ENCODE results near the gene NACC2. TPM values are rescaled to one million over a fixed set of nuclear protein-coding genes. Genes with fewer than 3 reads are reported as not detected.

NACC2 gene
- total and polyA plus RNA-seq, 9 of the 15 experiments (the other 6 are each of a cell fraction or from before 2014, with no cell fraction given): 0.70 to 25.1 (median 5.6) TPM

DNA sequence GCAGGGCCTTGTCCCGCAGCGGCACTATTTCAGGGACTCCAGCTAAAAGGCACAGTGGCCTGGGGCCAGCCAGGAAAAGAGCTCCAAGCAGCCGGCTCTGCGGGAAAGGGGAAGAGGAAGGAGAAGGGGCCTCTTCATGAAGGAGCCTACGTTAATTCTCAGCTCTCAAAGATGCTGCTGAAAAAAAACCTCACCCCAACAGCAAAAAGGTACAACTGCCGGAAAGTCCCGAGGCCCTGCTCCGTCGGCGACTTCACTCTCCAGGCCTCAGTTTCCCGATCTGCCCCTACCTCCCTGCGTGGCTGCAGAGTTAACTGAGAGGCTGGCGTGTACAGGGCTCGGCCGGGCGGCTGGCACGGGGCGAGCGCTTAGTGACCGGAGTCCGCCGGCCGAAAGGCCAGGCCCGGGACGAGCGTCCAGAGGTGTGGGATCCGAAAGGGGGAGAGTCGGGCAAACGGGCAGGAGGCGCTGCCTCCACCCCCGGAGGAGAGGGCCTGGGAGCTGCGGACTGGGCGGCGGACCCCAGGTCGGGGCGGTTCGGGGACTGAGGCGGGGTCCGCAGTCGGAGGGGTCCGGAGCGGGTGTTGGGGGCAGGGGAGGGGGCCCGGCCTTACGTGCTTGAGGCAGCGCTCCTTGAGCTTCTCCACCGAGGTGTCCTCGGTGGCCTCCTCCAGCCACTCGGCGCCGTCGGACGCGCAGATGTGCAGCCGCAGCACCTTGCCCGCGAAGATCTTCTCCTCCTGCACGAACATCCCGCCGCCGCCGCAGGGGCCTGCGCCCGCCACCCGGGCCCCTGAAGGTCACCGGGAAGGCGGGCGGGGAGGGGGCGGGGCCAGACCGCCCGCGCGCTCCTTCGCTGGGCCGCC is 134.4 kb downstream of the NACC2 start (continued):
- TF ChIP-seq, protein P1, sequence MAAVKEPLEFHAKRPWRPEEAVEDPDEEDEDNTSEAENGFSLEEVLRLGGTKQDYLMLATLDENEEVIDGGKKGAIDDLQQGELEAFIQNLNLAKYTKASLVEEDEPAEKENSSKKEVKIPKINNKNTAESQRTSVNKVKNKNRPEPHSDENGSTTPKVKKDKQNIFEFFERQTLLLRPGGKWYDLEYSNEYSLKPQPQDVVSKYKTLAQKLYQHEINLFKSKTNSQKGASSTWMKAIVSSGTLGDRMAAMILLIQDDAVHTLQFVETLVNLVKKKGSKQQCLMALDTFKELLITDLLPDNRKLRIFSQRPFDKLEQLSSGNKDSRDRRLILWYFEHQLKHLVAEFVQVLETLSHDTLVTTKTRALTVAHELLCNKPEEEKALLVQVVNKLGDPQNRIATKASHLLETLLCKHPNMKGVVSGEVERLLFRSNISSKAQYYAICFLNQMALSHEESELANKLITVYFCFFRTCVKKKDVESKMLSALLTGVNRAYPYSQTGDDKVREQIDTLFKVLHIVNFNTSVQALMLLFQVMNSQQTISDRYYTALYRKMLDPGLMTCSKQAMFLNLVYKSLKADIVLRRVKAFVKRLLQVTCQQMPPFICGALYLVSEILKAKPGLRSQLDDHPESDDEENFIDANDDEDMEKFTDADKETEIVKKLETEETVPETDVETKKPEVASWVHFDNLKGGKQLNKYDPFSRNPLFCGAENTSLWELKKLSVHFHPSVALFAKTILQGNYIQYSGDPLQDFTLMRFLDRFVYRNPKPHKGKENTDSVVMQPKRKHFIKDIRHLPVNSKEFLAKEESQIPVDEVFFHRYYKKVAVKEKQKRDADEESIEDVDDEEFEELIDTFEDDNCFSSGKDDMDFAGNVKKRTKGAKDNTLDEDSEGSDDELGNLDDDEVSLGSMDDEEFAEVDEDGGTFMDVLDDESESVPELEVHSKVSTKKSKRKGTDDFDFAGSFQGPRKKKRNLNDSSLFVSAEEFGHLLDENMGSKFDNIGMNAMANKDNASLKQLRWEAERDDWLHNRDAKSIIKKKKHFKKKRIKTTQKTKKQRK (IDR thresholded peaks at IDR 0.05; ENCODE audit: borderline replicate concordance, low read depth, low read length): no peak
- TF ChIP-seq ZNF146 (CRISPR knock-in tag; IDR thresholded peaks at IDR 0.05; ENCODE audit: unreplicated experiment) (no peak), TAL1 (IDR thresholded peaks at IDR 0.05) (no peak), NR1H2 (CRISPR knock-in tag; IDR thresholded peaks at IDR 0.05) (0 out of 2 replicates have a peak, but pooled peaks have one; percentile 71), NR2C2 (CRISPR knock-in tag; IDR thresholded peaks at IDR 0.05) (no peak), NR2C2 (tag; IDR thresholded peaks at IDR 0.05) (no peak), SMAD1 (IDR thresholded peaks at IDR 0.05; ENCODE audit: low read depth, low read length, partially characterized antibody) (no peak), TCFL5 (CRISPR knock-in tag; conservative IDR thresholded peaks at IDR 0.05) (no peak), KHSRP (IDR thresholded peaks at IDR 0.05) (no peak), ZNF232 (CRISPR knock-in tag; IDR thresholded peaks at IDR 0.05) (no peak), NBN (IDR thresholded peaks at IDR 0.05; ENCODE audit: low read depth) (no peak)
- TF ChIP-seq, protein P2, sequence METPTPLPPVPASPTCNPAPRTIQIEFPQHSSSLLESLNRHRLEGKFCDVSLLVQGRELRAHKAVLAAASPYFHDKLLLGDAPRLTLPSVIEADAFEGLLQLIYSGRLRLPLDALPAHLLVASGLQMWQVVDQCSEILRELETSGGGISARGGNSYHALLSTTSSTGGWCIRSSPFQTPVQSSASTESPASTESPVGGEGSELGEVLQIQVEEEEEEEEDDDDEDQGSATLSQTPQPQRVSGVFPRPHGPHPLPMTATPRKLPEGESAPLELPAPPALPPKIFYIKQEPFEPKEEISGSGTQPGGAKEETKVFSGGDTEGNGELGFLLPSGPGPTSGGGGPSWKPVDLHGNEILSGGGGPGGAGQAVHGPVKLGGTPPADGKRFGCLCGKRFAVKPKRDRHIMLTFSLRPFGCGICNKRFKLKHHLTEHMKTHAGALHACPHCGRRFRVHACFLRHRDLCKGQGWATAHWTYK (CRISPR knock-in tag; IDR thresholded peaks at IDR 0.05): no peak
- TF ChIP-seq, protein P3, sequence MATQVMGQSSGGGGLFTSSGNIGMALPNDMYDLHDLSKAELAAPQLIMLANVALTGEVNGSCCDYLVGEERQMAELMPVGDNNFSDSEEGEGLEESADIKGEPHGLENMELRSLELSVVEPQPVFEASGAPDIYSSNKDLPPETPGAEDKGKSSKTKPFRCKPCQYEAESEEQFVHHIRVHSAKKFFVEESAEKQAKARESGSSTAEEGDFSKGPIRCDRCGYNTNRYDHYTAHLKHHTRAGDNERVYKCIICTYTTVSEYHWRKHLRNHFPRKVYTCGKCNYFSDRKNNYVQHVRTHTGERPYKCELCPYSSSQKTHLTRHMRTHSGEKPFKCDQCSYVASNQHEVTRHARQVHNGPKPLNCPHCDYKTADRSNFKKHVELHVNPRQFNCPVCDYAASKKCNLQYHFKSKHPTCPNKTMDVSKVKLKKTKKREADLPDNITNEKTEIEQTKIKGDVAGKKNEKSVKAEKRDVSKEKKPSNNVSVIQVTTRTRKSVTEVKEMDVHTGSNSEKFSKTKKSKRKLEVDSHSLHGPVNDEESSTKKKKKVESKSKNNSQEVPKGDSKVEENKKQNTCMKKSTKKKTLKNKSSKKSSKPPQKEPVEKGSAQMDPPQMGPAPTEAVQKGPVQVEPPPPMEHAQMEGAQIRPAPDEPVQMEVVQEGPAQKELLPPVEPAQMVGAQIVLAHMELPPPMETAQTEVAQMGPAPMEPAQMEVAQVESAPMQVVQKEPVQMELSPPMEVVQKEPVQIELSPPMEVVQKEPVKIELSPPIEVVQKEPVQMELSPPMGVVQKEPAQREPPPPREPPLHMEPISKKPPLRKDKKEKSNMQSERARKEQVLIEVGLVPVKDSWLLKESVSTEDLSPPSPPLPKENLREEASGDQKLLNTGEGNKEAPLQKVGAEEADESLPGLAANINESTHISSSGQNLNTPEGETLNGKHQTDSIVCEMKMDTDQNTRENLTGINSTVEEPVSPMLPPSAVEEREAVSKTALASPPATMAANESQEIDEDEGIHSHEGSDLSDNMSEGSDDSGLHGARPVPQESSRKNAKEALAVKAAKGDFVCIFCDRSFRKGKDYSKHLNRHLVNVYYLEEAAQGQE (IDR thresholded peaks at IDR 0.05; ENCODE audit: borderline replicate concordance): no peak
- TF ChIP-seq, protein P3 (CRISPR knock-in tag; IDR thresholded peaks at IDR 0.05; ENCODE audit: low read depth): no peak

All from K562 (cell line).